ENCODE data around the gene MVB12A. TPM values are rescaled to one million over a fixed set of nuclear protein-coding genes. Genes with fewer than 3 reads are reported as not detected.

The MVB12A gene
- total and polyA plus RNA-seq, 2 of the 4 experiments (the other 2 are of a cell fraction): 13.8 to 43.9 TPM

- no peaks in the 10 kb centered on the region for H3K4me1 ChIP-seq (ENCODE audit: control insufficient read depth, insufficient read depth, low read length)
- H3K14ac ChIP-seq (replicated peaks; ENCODE audit: low read depth, low read length): no peak overlapping the region
- H3K4me2 ChIP-seq (ENCODE audit: low read depth, low read length): no peak overlapping the region
- intact Hi-C loops (cut with micrococcal nuclease): no loop called here
- H2AFZ ChIP-seq (replicated peaks; ENCODE audit: low read length, poor library complexity): peak overlapping the region; percentile 73
- ChIA-PET CTCF (no interaction called here), POLR2A (ENCODE audit: unreplicated experiment) (no interaction called here)
- H4K5ac ChIP-seq (ENCODE audit: low read depth, low read length): peak overlapping the region; percentile 70; the same call in 1 of the 2 replicates
- ATAC-seq (ENCODE audit: low read depth): no peak
- no peaks in the 10 kb centered on the region for H4K20me1 ChIP-seq (ENCODE audit: insufficient read depth, low read length)
- peak overlapping the region; percentile 21 to 78; a peak in 2 of 4 replicates for H4K8ac ChIP-seq (ENCODE audit: low read depth in 2 of 2, low read length in 2 of 2)
- no peak overlapping the region for H3K4me3 ChIP-seq (ENCODE audit: insufficient read depth, low read depth, low read length)
- peaks cover 2% of the 10 kb centered on the region; the same call in 1 of the 2 replicates for H3K9me1 ChIP-seq (ENCODE audit: insufficient read depth, low read length)
- H3K36me3 ChIP-seq (ENCODE audit: control insufficient read depth, insufficient read depth, low read length): no peaks in the 10 kb centered on the region
- no peak overlapping the region for H2AK9ac ChIP-seq (replicated peaks; ENCODE audit: low read depth, low read length, poor library complexity)
- no peak overlapping the region for H2BK120ac ChIP-seq (ENCODE audit: low read depth, low read length)
- no peak overlapping the region for H4K91ac ChIP-seq (ENCODE audit: insufficient read depth, low read depth, low read length)
- H3K27me3 ChIP-seq (ENCODE audit: control insufficient read depth, insufficient read depth, low read length): no peaks in the 10 kb centered on the region
- in situ Hi-C loops (cut with MboI; ENCODE audit: low sequenced_read_pairs): no loop called here
- H3K79me1 ChIP-seq (ENCODE audit: low read depth in 1 of 2, low read length in 2 of 2): no peaks in the 10 kb centered on the region
- H3K23ac ChIP-seq (ENCODE audit: low read depth, low read length): no peak overlapping the region
- 88% methylated on average over 4 of the region's 10 CpGs; no CpG with 5 or more reads in 1 of the 2 experiments for WGBS, 2 experiments (ENCODE audit: extremely low coverage in 2 of 2, insufficient read length in 1 of 2)
- H3K18ac ChIP-seq (ENCODE audit: low read depth, low read length): no peak overlapping the region
- no peak overlapping the region for H3K56ac ChIP-seq (ENCODE audit: extremely low read depth, insufficient read depth, low read length)
- no peak overlapping the region for H2AK5ac ChIP-seq (ENCODE audit: low read depth, low read length)
- no peak overlapping the region for H2BK20ac ChIP-seq (ENCODE audit: low read depth, low read length)
- dilution Hi-C loops (cut with HindIII; ENCODE audit: low sequenced_read_pairs, unreplicated experiment): no loop called here
- DNase-seq: no peak
- BruUV-seq (replicated peaks): no TSS peak
- H3K9ac ChIP-seq (ENCODE audit: low read depth, low read length): no peak overlapping the region
- no peak overlapping the region for H2BK5ac ChIP-seq (ENCODE audit: low read depth, low read length, poor library complexity, severe bottlenecking)
- H3K9me3 ChIP-seq (ENCODE audit: control insufficient read depth, insufficient read depth, low read length): no peaks in the 10 kb centered on the region
- H3K27ac ChIP-seq (ENCODE audit: insufficient read depth, low read length): no peak overlapping the region
- no peak overlapping the region for H3K4ac ChIP-seq (ENCODE audit: low read depth, low read length)
- H2BK15ac ChIP-seq (ENCODE audit: low read depth, low read length): no peak overlapping the region
- no peak for TF ChIP-seq MAFK (IDR thresholded peaks at IDR 0.05; ENCODE audit: low read depth, low read length)
- no peak for TF ChIP-seq RAD21 (IDR thresholded peaks at IDR 0.05; ENCODE audit: low read length)
- TF ChIP-seq POLR2A (IDR thresholded peaks at IDR 0.05; ENCODE audit: low read depth, low read length): no peak
- TF ChIP-seq MAZ (IDR thresholded peaks at IDR 0.05; ENCODE audit: borderline replicate concordance, low read depth, low read length): no peak
- no peak for TF ChIP-seq SMC3 (IDR thresholded peaks at IDR 0.05; ENCODE audit: low read depth, low read length)
- no peak for TF ChIP-seq RFX5 (IDR thresholded peaks at IDR 0.05; ENCODE audit: low read depth, low read length)
- no peak for TF ChIP-seq FOS (IDR thresholded peaks at IDR 0.05; ENCODE audit: low read depth, low read length)
- TF ChIP-seq ELK1 (IDR thresholded peaks at IDR 0.05; ENCODE audit: borderline replicate concordance, low read depth, low read length): no peak
- no peak for TF ChIP-seq RCOR1 (IDR thresholded peaks at IDR 0.05; ENCODE audit: insufficient replicate concordance, low read length)
- no peak for TF ChIP-seq BHLHE40 (IDR thresholded peaks at IDR 0.05; ENCODE audit: low read depth, low read length)
- no peak for TF ChIP-seq CHD1 (IDR thresholded peaks at IDR 0.05; ENCODE audit: low read depth, low read length)
- no peak for TF ChIP-seq USF2 (IDR thresholded peaks at IDR 0.05; ENCODE audit: low read depth, low read length)
- TF ChIP-seq MXI1 (IDR thresholded peaks at IDR 0.05; ENCODE audit: borderline replicate concordance, low read depth, low read length): no peak
- TF ChIP-seq CTCF (conservative IDR thresholded peaks at IDR 0.05; ENCODE audit: low read depth, low read length): no peak
- no peak for TF ChIP-seq NFE2L2 (IDR thresholded peaks at IDR 0.05; ENCODE audit: low read depth, low read length)
These were observed 13.6 kb upstream of the MVB12A start for GRCh38 chr19:17406046-17406886.
